ENCODE data around the gene TRPV3.
"Not testable (repeated sequence)": the region's sequence is repeated elsewhere in the genome, so short reads cannot be mapped to it uniquely, and the experiment has no call there.

TRPV3 gene

DNA sequence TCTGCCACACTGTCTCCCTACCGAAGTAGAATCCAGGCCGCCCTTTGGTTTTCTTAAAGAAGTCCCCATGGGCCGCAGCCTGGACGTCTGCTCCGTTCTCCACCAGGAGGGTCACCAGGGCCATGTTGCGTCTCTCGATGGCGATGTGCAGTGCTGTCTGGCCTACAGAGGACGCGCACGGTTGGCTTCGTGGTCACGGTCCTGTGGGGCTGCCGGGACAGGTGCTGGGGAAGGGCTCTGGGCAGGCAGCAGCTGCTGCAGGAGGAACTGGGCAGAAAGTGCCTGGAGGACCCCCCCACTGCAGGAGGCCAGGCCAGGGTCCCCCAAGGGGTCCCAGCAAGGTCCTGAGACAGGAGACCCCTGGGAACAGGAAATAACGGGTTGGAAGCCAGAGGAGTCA lies 32.6 kb upstream of the TRPV3 start:
- Histone ChIP-seq H3K9me3 (ENCODE audit: low read length) (no peaks in the 10 kb centered on the region), H3K27me3 (ENCODE audit: insufficient read depth, low read length) (no peaks in the 10 kb centered on the region), H3K4me3 (ENCODE audit: low read length) (no peak overlapping the region)

DNA sequence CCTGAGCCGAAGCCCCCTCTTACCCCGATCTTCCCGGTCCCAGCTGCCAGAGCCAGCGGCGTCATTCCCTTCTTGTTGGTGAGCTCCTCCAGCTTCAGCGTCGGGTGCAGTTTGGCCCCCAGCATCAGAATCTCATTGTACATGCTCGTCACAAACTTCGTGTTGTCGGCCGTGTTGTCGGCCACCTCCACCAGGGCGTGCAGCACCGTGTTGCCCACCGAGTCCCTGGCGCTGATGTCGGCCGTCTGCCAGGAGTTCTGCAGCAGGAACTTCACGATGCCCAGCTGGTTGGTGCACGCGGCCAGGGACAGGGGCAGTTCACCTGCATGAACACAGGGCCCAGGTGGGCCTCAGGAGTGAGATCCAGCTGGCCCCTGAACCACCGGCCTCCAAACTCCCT lies 32.2 kb upstream of the TRPV3 start:
- no peaks in the 10 kb centered on the region for H3K9me3 ChIP-seq (ENCODE audit: low read length)
- H2AFZ ChIP-seq (ENCODE audit: low read depth, low read length) = no peak overlapping the region
- no peaks in the 10 kb centered on the region for H3K27me3 ChIP-seq (ENCODE audit: insufficient read depth, low read length)
- H3K36me3 ChIP-seq (ENCODE audit: insufficient read depth, low read length) = peaks cover 52% of the 10 kb centered on the region
- H3K4me3 ChIP-seq (ENCODE audit: low read length) = no peak overlapping the region
- H3K4me1 ChIP-seq (ENCODE audit: insufficient read depth, low read length) = no peaks in the 10 kb centered on the region

More for the DNA sequence above, 32.6 kb upstream of the TRPV3 start:
- Histone ChIP-seq H3K4me1 (ENCODE audit: insufficient read depth, low read length) (no peaks in the 10 kb centered on the region), H2AFZ (ENCODE audit: low read depth, low read length) (no peak overlapping the region), H3K36me3 (ENCODE audit: insufficient read depth, low read length) (peaks cover 49% of the 10 kb centered on the region)

DNA sequence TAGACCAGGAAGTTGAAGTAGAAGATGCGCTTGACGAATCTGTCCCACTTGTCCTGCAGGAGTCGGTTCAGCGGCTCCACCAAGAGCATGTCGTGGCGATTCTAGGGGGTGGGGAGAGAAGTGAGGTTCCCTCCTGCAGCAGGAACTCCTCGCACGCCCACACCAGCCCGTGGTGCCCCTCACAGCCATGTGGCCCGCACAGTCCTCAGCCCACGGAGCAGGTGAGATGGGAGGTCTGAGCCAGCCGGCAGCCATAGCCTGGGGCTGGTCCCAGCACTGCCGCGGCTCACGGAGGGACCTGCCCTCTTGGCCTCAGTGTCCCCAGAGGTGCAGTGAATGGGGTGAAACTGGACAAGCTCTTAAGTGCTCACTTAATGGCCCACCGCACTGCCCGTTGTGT lies 28.2 kb upstream of the TRPV3 start:
- Histone ChIP-seq H2AFZ (ENCODE audit: low read depth, low read length) (no peak overlapping the region), H3K36me3 (ENCODE audit: insufficient read depth, low read length) (peaks cover 55% of the 10 kb centered on the region), H3K4me1 (ENCODE audit: insufficient read depth, low read length) (no peaks in the 10 kb centered on the region)

DNA sequence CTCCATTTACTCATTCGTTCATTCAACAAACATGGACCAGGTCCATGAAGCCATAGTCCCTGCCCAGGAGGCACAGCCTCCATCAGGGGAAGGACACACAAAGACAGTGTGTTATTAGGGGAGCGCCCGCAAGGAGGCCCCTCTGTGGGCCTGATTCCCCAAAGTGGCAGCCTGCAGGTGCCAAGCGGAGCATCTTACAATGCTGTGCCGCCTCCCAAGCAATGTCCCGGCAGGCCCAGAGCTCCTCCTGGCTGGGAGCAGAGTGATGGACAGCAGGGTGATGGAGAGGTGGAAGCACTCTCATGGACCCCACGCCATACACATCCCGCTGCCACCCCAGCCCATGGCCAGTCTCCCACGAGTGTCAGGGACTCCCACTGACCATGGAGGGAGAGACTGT lies 25.8 kb upstream of the TRPV3 start:
- no peak overlapping the region for H2AFZ ChIP-seq (ENCODE audit: low read depth, low read length)
- H3K27me3 ChIP-seq (ENCODE audit: insufficient read depth, low read length) = no peaks in the 10 kb centered on the region
- H3K4me3 ChIP-seq (ENCODE audit: low read length) = no peak overlapping the region
- H3K4me1 ChIP-seq (ENCODE audit: insufficient read depth, low read length) = no peaks in the 10 kb centered on the region
- peaks cover 42% of the 10 kb centered on the region for H3K36me3 ChIP-seq (ENCODE audit: insufficient read depth, low read length)
- no peaks in the 10 kb centered on the region for H3K9me3 ChIP-seq (ENCODE audit: low read length)

More for the DNA sequence above, 28.2 kb upstream of the TRPV3 start:
- Histone ChIP-seq H3K9me3 (ENCODE audit: low read length) (no peaks in the 10 kb centered on the region), H3K4me3 (ENCODE audit: low read length) (no peak overlapping the region), H3K27me3 (ENCODE audit: insufficient read depth, low read length) (no peaks in the 10 kb centered on the region)

DNA sequence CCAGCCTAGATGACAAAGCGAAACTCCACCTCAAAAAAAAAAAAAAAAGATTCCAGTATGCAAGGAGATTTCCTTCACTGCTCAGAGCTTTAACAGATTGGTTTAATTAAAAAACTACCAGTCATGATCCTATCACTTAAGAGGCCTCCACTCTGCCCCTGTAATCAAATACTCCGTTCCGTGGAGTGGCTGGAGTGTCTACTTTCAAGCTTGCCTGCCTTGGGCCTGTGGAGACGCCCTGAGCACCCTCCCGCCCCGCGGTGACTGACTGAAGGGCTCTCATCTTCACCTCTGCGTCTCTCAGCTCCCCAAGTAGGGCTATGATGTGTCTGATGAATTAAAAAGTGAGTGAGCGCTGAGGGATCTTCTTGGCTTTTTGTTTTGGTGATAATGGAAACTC lies 25.3 kb upstream of the TRPV3 start:
- H3K9me3 ChIP-seq (ENCODE audit: low read length) = no peaks in the 10 kb centered on the region
- H3K4me1 ChIP-seq (ENCODE audit: insufficient read depth, low read length) = no peaks in the 10 kb centered on the region
- no peaks in the 10 kb centered on the region for H3K27me3 ChIP-seq (ENCODE audit: insufficient read depth, low read length)
- peaks cover 39% of the 10 kb centered on the region for H3K36me3 ChIP-seq (ENCODE audit: insufficient read depth, low read length)
- no peak overlapping the region for H2AFZ ChIP-seq (ENCODE audit: low read depth, low read length)
- no peak overlapping the region for H3K4me3 ChIP-seq (ENCODE audit: low read length)

DNA sequence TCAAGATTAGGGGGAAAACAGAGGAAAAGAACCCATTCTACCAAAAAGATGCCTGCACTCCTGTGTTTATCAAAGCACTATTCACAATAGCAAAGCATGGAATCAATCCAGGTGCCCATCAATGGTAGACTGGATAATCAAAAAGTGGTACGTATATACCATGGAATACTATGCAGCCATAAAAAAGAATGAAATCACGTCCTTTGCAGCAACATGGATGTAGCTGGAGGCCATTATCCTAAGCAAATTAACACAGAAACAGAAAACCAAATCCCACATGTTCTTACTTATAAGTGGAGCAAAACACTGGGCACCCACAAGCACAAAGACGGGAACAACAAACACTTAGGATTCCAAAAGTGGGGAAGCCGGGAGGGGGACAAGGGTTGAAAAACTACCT lies 21.1 kb upstream of the TRPV3 start:
- not testable (repeated sequence) for H3K4me1 ChIP-seq (ENCODE audit: insufficient read depth, low read length); H3K9me3 ChIP-seq (ENCODE audit: low read length); H3K4me3 ChIP-seq (ENCODE audit: low read length); H3K27me3 ChIP-seq (ENCODE audit: insufficient read depth, low read length); H2AFZ ChIP-seq (ENCODE audit: low read depth, low read length)
- peaks cover 19% of the 10 kb centered on the region for H3K36me3 ChIP-seq (ENCODE audit: insufficient read depth, low read length)

DNA sequence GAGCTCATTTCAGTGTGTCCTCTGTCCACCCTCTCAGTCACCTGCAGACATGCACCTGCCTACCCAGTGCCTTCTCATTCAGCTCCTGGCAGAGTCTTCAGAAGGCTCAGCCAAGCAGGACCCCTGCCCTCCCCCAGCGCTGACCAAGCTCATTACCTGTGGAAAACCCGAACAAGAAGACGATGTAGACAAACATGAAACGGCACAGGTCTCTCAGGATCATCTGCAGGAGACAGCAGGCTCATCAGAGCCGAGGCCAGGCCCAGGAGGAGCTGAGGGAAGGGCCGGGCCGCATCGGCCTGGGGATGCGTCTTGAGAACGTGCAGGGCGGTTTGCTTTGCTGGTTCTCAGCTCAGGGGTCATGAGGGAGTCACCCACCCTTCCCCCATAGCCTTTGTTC lies 19.4 kb upstream of the TRPV3 start:
- Histone ChIP-seq H3K4me3 (ENCODE audit: low read length) (no peak overlapping the region), H2AFZ (ENCODE audit: low read depth, low read length) (no peak overlapping the region), H3K9me3 (ENCODE audit: low read length) (no peaks in the 10 kb centered on the region), H3K36me3 (ENCODE audit: insufficient read depth, low read length) (peaks cover 19% of the 10 kb centered on the region), H3K27me3 (ENCODE audit: insufficient read depth, low read length) (no peaks in the 10 kb centered on the region), H3K4me1 (ENCODE audit: insufficient read depth, low read length) (no peaks in the 10 kb centered on the region)

DNA sequence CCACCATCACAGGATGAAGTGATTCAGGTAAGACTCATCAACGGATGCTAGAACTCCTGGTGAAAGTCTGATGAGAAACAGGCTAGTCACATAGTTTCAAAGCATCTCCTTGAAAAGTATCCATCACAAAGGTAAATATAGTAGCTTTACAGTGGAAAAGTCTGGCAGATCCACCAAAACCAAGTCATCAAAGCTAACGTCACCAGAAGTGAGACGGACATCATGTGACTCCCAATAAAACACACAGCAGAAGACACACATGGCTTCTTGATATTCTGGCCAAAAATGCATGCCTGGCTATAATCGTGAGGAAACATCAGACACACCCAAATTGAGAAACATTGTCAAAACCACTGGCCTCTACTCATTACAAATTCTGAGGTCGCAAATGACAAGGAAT lies 17.9 kb upstream of the TRPV3 start:
- Histone ChIP-seq H2AFZ (ENCODE audit: low read depth, low read length) (no peak overlapping the region), H3K4me1 (ENCODE audit: insufficient read depth, low read length) (no peaks in the 10 kb centered on the region), H3K27me3 (ENCODE audit: insufficient read depth, low read length) (no peaks in the 10 kb centered on the region), H3K9me3 (ENCODE audit: low read length) (no peaks in the 10 kb centered on the region), H3K36me3 (ENCODE audit: insufficient read depth, low read length) (peaks cover 29% of the 10 kb centered on the region), H3K4me3 (ENCODE audit: low read length) (no peak overlapping the region)

DNA sequence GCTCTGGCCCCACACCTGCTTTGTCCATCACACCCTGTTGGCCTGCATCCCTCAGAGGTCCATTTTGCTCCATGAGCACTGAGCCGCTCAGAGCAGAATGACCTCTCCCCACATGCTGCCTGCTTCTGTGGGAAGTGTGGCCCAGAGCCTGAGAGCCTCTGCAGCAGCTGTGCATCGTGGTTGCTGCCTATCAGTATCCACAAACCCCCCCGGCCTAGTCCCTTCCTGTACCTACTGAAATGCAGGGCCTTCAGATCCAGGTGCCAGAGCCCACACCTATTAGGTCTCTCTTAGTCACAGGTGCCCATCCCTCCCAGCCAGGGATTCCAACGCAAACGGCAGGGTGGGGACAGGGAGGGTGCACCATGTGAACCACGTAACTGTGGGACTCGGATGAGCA lies 16.6 kb upstream of the TRPV3 start:
- H2AFZ ChIP-seq (ENCODE audit: low read depth, low read length) = no peak overlapping the region
- H3K36me3 ChIP-seq (ENCODE audit: insufficient read depth, low read length) = peaks cover 25% of the 10 kb centered on the region
- H3K9me3 ChIP-seq (ENCODE audit: low read length) = no peaks in the 10 kb centered on the region
- H3K4me1 ChIP-seq (ENCODE audit: insufficient read depth, low read length) = no peaks in the 10 kb centered on the region
- H3K4me3 ChIP-seq (ENCODE audit: low read length) = no peak overlapping the region
- no peaks in the 10 kb centered on the region for H3K27me3 ChIP-seq (ENCODE audit: insufficient read depth, low read length)

DNA sequence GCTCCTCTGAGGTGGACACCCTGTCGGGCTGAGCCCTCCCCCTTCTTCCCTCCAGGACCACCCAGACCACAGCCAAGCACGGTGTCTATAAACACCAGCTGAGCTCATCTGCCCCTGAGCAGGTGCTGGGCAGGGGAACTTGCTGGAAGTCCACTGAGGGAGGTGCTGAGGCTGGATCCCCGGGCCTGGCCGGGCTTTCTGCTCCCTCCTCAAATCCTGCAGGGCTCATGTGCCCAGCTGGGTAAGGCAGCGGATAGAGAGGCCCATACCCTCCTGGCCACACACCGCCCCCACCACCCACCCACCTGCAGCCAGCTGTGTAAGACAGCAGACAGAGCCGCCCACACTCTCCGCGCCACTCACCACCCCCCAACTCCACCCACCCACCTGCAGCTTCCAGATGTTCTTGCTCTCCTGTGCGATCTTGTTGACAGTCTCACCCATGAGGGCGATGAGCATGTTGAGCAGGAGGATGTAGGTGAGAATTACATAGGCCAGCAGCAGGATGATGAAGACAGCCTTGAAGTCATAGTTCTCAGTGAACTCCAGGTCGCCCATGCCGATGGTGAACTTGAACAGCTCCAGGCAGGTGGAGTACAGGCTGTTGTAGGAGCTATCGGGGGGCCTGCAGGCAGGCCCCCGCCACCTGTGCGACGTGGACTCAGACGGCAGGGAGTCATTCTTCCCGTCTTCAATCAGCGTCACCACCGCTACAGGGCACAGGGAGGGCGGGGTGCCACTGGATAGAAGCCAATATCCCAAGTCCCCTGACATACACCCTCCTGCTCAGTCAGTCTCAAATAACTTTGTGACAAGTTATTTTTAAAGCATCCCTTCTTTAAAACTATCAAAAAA lies 15.9 kb upstream of the TRPV3 start:
- Histone ChIP-seq H3K27me3 (ENCODE audit: insufficient read depth, low read length) (no peaks in the 10 kb centered on the region), H2AFZ (ENCODE audit: low read depth, low read length) (no peak overlapping the region), H3K4me3 (ENCODE audit: low read length) (no peak overlapping the region), H3K36me3 (ENCODE audit: insufficient read depth, low read length) (peaks cover 23% of the 10 kb centered on the region), H3K9me3 (ENCODE audit: low read length) (no peaks in the 10 kb centered on the region), H3K4me1 (ENCODE audit: insufficient read depth, low read length) (no peaks in the 10 kb centered on the region)

DNA sequence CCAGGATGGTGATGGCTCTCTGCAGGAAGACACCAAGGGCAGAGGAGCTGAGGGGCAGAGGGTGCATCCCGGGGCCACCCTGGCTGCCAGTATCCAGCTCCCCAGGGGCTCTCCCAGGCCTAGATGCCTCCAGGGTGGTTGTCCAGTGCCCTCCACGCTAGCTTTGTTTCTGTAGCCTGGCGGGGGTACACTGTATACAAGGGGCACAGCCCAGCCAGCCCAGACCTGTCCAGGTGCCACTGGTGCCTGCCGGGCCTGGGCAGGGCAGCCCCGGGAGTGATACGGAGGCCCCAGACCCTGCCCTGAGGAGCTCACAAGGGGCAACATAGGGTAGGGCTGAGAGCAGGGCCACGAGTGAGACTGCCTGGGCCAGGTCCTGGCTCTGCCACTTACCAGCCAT lies 14.6 kb upstream of the TRPV3 start:
- no peaks in the 10 kb centered on the region for H3K4me1 ChIP-seq (ENCODE audit: insufficient read depth, low read length)
- H3K36me3 ChIP-seq (ENCODE audit: insufficient read depth, low read length) = peaks cover 23% of the 10 kb centered on the region
- H2AFZ ChIP-seq (ENCODE audit: low read depth, low read length) = no peak overlapping the region
- H3K9me3 ChIP-seq (ENCODE audit: low read length) = no peaks in the 10 kb centered on the region
- H3K4me3 ChIP-seq (ENCODE audit: low read length) = no peak overlapping the region
- no peaks in the 10 kb centered on the region for H3K27me3 ChIP-seq (ENCODE audit: insufficient read depth, low read length)

DNA sequence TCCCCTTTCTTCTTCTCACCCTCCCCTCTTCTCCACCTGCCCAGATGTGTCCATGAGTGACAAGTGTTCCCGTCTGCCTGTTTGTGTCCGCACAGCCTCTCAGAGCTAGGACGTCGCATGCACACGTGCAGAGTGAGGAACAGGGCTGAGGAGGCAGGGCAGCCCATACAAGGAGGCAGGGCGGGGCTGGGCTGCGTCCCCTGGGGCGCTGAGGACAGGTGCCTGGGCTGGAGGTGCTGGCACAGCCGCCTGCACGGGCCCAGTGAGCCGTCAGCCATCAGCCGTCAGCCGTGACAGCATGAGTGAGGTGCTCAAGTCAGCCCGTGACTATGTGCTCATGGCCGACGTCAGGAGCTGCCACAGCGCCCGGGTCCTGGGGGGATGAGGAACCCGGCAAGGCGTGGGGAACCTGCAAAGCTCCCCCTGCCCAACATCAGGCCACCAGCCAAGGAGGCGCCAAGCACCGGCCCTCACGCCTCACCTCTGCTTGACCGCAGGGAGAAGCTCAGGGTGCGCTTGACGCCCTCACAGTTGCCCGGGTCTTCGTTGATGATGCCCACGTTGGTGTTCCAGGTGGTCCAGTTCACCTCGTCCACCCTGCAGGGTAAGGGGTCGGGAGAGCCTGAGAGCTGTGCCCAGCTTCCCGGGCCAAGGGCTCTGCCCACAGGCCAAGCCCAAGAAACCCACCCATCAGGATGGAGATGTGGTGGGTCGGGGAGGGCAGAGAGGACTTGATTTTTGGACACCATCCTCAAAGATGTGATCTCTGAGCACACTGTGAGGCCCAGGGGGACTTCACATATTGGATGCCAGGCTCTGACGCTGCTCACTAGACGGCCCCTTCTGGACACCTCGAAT lies 13.7 kb upstream of the TRPV3 start:
- no peaks in the 10 kb centered on the region for H3K9me3 ChIP-seq (ENCODE audit: low read length)
- H3K4me3 ChIP-seq (ENCODE audit: low read length) = no peak overlapping the region
- no peaks in the 10 kb centered on the region for H3K4me1 ChIP-seq (ENCODE audit: insufficient read depth, low read length)

DNA sequence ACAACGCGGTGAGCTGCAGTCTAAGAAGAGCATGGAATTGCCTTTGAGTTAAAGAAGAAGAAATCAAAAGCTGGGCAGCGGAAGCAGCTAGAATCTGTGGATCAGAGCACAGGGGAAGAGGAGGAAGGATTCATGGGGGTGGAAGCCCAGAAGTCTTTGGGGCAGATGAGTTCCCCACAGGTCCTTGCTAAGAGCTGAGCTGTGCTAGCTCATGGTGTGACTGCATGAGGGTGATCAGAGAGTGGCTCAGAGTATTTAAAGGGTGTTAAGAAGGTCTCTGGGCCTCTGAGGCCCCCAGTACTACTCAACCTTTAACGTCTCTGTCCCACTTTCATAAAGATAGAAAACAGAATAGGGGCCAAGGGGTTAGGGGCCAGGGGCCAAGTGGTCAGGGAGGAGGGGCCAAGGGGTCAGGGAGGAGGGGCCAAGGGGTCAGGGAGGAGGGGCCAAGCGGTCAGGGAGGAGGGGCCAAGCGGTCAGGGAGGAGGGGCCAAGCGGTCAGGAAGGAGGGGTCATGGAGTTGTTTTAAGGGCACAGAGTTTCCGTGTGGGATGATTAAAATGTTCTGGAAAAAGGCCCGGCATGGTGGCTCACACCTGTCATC lies 12.0 kb upstream of the TRPV3 start:
- no peak overlapping the region for H3K4me3 ChIP-seq (ENCODE audit: low read length)
- H3K9me3 ChIP-seq (ENCODE audit: low read length) = peaks cover 4% of the 10 kb centered on the region
- no peaks in the 10 kb centered on the region for H3K4me1 ChIP-seq (ENCODE audit: insufficient read depth, low read length)
- H2AFZ ChIP-seq (ENCODE audit: low read depth, low read length) = no peak overlapping the region
- H3K27me3 ChIP-seq (ENCODE audit: insufficient read depth, low read length) = no peaks in the 10 kb centered on the region
- peaks cover 28% of the 10 kb centered on the region for H3K36me3 ChIP-seq (ENCODE audit: insufficient read depth, low read length)

More for the DNA sequence above, 13.7 kb upstream of the TRPV3 start:
- no peaks in the 10 kb centered on the region for H3K27me3 ChIP-seq (ENCODE audit: insufficient read depth, low read length)
- no peak overlapping the region for H2AFZ ChIP-seq (ENCODE audit: low read depth, low read length)
- H3K36me3 ChIP-seq (ENCODE audit: insufficient read depth, low read length) = peaks cover 22% of the 10 kb centered on the region

Measured in neuron (in vitro differentiated cells).